Thymus (tissue), 2 donors: ENCODE results near the gene OTULINL. TPM values are rescaled to one million over a fixed set of nuclear protein-coding genes. Genes with fewer than 3 reads are reported as not detected.

ENCODE experiments used
- polyA plus RNA-seq: library from polyadenylated mRNA; stranded (reverse); fragments of 200-250 nt; gene quantifications from one replicate; pipeline ENCODE4 v1.2.3, GENCODE V29; 2013
- total RNA-seq: library from RNA; stranded (reverse); fragments of 120-200 nt; gene quantifications from one replicate; pipeline ENCODE4 v1.2.4, GENCODE V29; 2013
- donor health status: healthy.

OTULINL gene
- total and polyA plus RNA-seq, 2 donors = 9.1 to 14.9 TPM

Other genes starting within 250 kb of the OTULINL start
- 23.3 TPM for gene OTULIN, start 82.9 kb downstream of the OTULINL start, total RNA-seq
- 9.1 TPM for gene OTULIN, start 82.9 kb downstream of the OTULINL start, polyA plus RNA-seq